ENCODE measurements around the gene KRT31.

The KRT31 gene

GRCh38 chr17:41413353-41413957, 16.0 kb upstream of the KRT31 start:
- no peak for TF ChIP-seq CTCF (IDR thresholded peaks at IDR 0.05; ENCODE audit: low read depth, low read length, missing control alignments)
- no peak for DNase-seq (ENCODE audit: low read depth)
- H3K4me3 ChIP-seq (ENCODE audit: low read depth, low read length): no peak overlapping the region

- H3K4me3 ChIP-seq (ENCODE audit: low read depth, low read length): no peak overlapping the region
- no peak for TF ChIP-seq CTCF (IDR thresholded peaks at IDR 0.05; ENCODE audit: low read depth, low read length, missing control alignments)
- no peak for DNase-seq (ENCODE audit: low read depth)
These were observed 13.8 kb upstream of the KRT31 start for GRCh38 chr17:41411072-41411840.

- H3K4me3 ChIP-seq (ENCODE audit: low read depth, low read length): no peak overlapping the region
- no peak for TF ChIP-seq CTCF (IDR thresholded peaks at IDR 0.05; ENCODE audit: low read depth, low read length, missing control alignments)
- DNase-seq (ENCODE audit: low read depth): no peak
These were observed 9.8 kb upstream of the KRT31 start for GRCh38 chr17:41407226-41407625.

DNA sequence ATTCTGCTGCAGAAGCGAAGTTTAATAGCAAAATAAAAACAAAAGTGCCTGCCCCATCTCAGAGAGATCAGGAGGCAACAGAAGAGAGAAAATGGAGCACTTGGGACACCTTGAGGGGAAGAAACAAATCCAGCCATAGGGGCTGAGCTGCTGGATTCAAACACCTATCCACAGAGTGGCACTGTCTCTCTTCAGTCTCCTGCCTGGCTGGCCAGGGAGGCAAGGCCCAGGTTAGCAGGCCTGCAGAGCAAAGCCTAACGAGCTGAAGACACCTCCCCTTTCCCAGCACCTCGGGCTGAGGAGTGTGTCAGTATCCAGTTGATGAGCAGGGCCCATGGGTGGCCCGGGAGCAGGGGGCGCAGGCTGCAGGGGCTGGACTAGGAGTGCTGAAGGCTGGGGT, 8.8 kb upstream of the KRT31 start:
- TF ChIP-seq CTCF (IDR thresholded peaks at IDR 0.05; ENCODE audit: low read depth, low read length, missing control alignments): no peak
- no peak for DNase-seq (ENCODE audit: low read depth)
- no peak overlapping the region for H3K4me3 ChIP-seq (ENCODE audit: low read depth, low read length)

- no peak for DNase-seq (ENCODE audit: low read depth)
- TF ChIP-seq CTCF (IDR thresholded peaks at IDR 0.05; ENCODE audit: low read depth, low read length, missing control alignments): no peak
- no peak overlapping the region for H3K4me3 ChIP-seq (ENCODE audit: low read depth, low read length)
These were observed 6.7 kb upstream of the KRT31 start for GRCh38 chr17:41404024-41404671.

DNA sequence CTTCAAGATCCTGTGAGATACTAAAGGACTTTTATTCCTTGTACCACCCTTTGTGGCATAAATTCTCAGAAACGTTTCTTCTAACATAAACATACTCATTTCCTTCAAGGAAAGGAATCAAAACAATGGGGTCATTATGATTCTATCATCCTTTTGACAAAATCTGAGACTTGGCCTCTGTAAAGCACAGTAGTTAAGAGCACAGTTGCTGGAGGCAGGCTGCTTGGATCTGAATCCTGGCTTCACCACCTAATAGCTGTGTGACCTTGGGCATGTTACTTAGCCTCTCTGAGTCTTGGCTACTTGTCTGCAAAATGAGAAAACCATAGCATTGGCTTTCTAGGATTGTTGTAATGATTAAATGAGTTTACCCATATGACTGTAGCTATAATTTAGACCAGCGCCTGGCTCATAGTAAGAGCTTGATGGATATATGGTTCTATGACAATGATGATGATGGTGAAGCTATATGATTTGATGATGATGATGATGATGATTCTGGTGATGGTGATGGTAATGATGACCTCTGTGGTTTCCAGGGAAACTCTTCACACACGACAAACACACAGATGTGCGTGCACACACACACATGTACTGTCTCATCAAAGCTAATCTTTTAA, 6.1 kb upstream of the KRT31 start:
- no peak for TF ChIP-seq CTCF (IDR thresholded peaks at IDR 0.05; ENCODE audit: low read depth, low read length, missing control alignments)
- no peak for DNase-seq (ENCODE audit: low read depth)
- no peak overlapping the region for H3K4me3 ChIP-seq (ENCODE audit: low read depth, low read length)

All from GM12864 (cell line).